ELF-1 (cell line): ENCODE results near the gene GLYATL1.
A peak's percentile ranks its signal among the peaks of the same experiment; 100 is the strongest.

Experiments used
- DNase-seq: peaks from one replicate; pipeline ENCODE4 v3.0.0-alpha.2; 2016; ENCODE audit warnings: low read depth, low spot score

The GLYATL1 gene

GRCh38 chr11:58926695-58927094 lies 12.6 kb upstream of the GLYATL1 start:
- no peak for DNase-seq

- peak; percentile 83 for DNase-seq
Observed at GRCh38 chr11:58927393-58928106, 11.7 kb upstream of the GLYATL1 start.

- peak; percentile 9 for DNase-seq
Observed at GRCh38 chr11:58928107-58928499, 11.2 kb upstream of the GLYATL1 start.

- no peak for DNase-seq
Observed at GRCh38 chr11:58928691-58929090, 10.6 kb upstream of the GLYATL1 start.

GRCh38 chr11:58930926-58931325 lies 8.4 kb upstream of the GLYATL1 start:
- DNase-seq, result no peak

- DNase-seq, result no peak
Observed at GRCh38 chr11:58933661-58934060, 5.6 kb upstream of the GLYATL1 start.

- no peak for DNase-seq
Observed at GRCh38 chr11:58934945-58935513, 4.3 kb upstream of the GLYATL1 start.

- DNase-seq, result no peak
Observed at GRCh38 chr11:58938398-58938797, 890 bp upstream of the GLYATL1 start.

- DNase-seq, result no peak
Observed at GRCh38 chr11:58940028-58940427, 740 bp downstream of the GLYATL1 start.

- no peak for DNase-seq
Observed at GRCh38 chr11:58941838-58942237, 2.5 kb downstream of the GLYATL1 start.

- no peak for DNase-seq
Observed at GRCh38 chr11:58945663-58946062, 6.4 kb downstream of the GLYATL1 start.

- no peak for DNase-seq
Observed at GRCh38 chr11:58949184-58949583, 9.9 kb downstream of the GLYATL1 start.

- no peak for DNase-seq
Observed at GRCh38 chr11:58957922-58958321, 18.6 kb downstream of the GLYATL1 start.

GRCh38 chr11:58958500-58958899 lies 19.2 kb downstream of the GLYATL1 start:
- DNase-seq, result no peak

GRCh38 chr11:58963551-58964104 lies 24.3 kb downstream of the GLYATL1 start:
- peak; percentile 81 for DNase-seq

GRCh38 chr11:58965246-58965985 lies 26.1 kb downstream of the GLYATL1 start:
- no peak for DNase-seq

- DNase-seq, result no peak
Observed at GRCh38 chr11:58968251-58968711, 29.0 kb downstream of the GLYATL1 start.

GRCh38 chr11:58977470-58977869 lies 38.2 kb downstream of the GLYATL1 start:
- no peak for DNase-seq

GRCh38 chr11:58979222-58979621 lies 39.9 kb downstream of the GLYATL1 start:
- no peak for DNase-seq

GRCh38 chr11:58980159-58980843 lies 41.0 kb downstream of the GLYATL1 start:
- DNase-seq, result no peak

- no peak for DNase-seq
Observed at GRCh38 chr11:58992489-58992888, 53.2 kb downstream of the GLYATL1 start.

GRCh38 chr11:58994171-58994570 lies 54.9 kb downstream of the GLYATL1 start:
- DNase-seq, result no peak
